Heart left ventricle (tissue), 13 donors: Measurements from ENCODE around the gene CACNB2.

Experiments used
- POLR2A ChIP-seq, 2 donors: fragments of 450-650 bp; IDR thresholded peaks; one replicate each; pipeline ENCODE4 v1.6.1; 2017; ENCODE audit warnings: antibody characterized with exemption in 2 of 2, mild to moderate bottlenecking in 2 of 2, moderate library complexity in 2 of 2
- TF ChIP-seq, protein P1 (sequence below), 12 donors: fragments of 200-600 bp; sonication (generic) in 4 of 12; IDR thresholded peaks; one replicate each; pipeline versions ENCODE4 v1.5.0 to v1.8.0; 2018 to 2022; ENCODE audit warnings: antibody characterized with exemption in 12 of 12, mild to moderate bottlenecking in 5 of 12
- donor health status: ischemic (EF 13 %, LVEDD 7.1; RV severe dilation, severe dysfunction).
- donor health status: DM: no; HTN: yes; CAD: no.
- donor health status: DM: no; HTN: no; CAD: no.
- donor health status: ischemic (EF 25% LVEDD 6.9; RV normal size, moderate dysfunction).
- donor health status: ischemic (EF 25% LVEDD 5.7; RV mildly dilated, moderate dysfunction).
- donor health status: ischemic (EF 35%, LVEDD 5.7; RV mildly dilated, moderate dysfunction).
- donor health status: nonischemic (EF 11% LVEDD 7.7; RV severe dilation, severe dysfunction).
- donor health status: DM: yes; HTN: yes; CAD: no.
- donor health status: PGD.
- donor health status: ischemic (EF 29% LVEDD 5.4; RV normal size, mild dysfunction).
- donor health status: nonischemic (EF 23%, LVEDD 6.1; RV moderate dilation, normal function).

DNA sequence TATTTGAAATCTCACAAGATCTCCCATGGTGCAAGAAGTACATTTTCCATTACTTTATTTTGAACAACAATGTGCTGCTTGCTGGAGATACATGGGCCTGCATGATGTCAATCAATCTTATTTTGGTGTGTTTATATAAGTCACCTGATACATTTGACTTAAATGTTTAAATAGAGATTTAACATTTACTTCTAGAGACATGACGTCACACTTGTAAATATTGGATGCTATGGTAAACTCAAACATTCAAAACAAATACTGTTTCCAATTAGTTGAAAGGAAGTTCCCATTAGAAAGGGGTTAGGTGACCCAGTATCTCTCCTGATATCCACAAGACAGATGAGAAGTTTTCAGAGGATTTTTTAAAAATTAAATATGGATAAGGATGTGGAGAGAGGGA, 296.7 kb downstream of the CACNB2 start:
- TF ChIP-seq, protein P1, sequence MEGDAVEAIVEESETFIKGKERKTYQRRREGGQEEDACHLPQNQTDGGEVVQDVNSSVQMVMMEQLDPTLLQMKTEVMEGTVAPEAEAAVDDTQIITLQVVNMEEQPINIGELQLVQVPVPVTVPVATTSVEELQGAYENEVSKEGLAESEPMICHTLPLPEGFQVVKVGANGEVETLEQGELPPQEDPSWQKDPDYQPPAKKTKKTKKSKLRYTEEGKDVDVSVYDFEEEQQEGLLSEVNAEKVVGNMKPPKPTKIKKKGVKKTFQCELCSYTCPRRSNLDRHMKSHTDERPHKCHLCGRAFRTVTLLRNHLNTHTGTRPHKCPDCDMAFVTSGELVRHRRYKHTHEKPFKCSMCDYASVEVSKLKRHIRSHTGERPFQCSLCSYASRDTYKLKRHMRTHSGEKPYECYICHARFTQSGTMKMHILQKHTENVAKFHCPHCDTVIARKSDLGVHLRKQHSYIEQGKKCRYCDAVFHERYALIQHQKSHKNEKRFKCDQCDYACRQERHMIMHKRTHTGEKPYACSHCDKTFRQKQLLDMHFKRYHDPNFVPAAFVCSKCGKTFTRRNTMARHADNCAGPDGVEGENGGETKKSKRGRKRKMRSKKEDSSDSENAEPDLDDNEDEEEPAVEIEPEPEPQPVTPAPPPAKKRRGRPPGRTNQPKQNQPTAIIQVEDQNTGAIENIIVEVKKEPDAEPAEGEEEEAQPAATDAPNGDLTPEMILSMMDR (IDR thresholded peaks at IDR 0.05): no peak
- no peak for TF ChIP-seq POLR2A (IDR thresholded peaks at IDR 0.05)
